Measurements from ENCODE around the gene TCERG1.

Gene TCERG1

DNA sequence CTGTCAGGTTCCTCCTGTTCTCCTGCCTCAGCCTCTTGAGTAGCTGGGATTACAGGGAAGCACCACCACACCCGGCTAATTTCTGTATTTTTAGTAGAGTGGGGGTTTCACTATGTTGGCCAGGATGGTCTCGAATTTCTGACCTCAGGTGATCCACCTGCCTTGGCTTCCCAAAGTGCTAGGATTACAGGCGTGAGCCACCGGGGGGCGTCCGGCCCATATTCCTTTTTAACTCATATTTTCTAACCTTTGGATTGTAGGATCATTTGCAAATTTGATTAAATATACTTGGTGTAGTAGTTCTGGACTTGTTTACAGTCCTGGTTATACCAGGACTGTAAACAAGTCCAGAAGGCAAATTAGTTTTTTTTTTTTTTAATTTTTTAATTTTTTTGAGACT lies 4.3 kb downstream of the TCERG1 start:
- in situ Hi-C loops (cut with MboI; ENCODE audit: low sequenced_read_pairs), result no loop called here

DNA sequence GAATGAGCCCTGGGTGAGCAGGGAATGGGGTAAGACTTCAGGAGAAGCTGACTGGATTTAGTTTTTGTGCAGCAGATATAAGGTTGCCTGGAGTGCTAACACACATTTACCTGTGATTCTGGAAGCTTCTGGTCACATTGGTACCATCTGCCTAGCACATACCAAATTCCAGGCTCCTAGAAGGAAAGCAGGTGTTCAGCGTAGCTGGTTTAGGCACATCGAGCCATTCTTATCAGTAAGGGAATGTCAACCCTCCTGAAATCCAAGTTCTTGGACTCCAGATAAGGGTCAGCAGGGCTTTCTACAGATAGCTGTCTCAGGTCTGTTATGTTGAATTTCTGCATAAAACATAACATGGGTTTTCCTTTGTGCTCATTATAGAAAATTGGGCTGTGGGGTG lies 10.3 kb downstream of the TCERG1 start:
- in situ Hi-C loops (cut with MboI; ENCODE audit: low sequenced_read_pairs), result no loop called here

DNA sequence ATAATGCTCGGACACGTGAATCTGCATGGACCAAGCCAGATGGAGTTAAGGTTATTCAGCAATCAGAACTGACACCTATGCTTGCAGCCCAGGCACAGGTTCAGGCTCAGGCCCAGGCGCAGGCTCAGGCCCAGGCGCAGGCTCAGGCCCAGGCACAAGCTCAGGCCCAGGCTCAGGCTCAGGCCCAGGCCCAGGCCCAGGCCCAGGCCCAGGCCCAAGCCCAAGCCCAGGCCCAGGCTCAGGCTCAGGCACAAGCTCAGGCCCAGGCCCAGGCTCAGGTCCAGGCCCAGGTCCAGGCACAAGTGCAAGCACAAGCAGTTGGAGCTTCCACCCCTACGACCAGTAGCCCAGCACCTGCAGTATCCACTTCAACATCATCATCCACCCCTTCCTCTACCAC lies 11.8 kb downstream of the TCERG1 start:
- in situ Hi-C loops (cut with MboI; ENCODE audit: low sequenced_read_pairs), result no loop called here

- in situ Hi-C loops (cut with MboI; ENCODE audit: low sequenced_read_pairs), result no loop called here
These were observed 14.2 kb downstream of the TCERG1 start for GRCh38 chr5:146461319-146461718.

DNA sequence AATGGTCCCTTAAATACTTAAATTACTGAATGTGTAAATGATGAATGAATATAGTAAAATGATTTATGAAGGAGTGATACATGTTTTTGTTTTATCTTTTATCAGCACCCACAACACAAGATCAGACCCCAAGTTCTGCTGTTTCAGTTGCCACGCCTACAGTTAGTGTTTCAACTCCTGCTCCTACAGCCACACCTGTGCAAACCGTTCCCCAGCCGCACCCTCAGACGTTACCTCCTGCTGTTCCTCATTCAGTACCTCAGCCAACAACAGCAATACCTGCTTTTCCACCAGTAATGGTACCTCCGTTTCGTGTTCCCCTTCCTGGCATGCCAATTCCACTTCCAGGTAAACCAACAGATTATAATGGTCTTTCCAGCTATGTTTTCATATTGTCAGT lies 16.3 kb downstream of the TCERG1 start:
- in situ Hi-C loops (cut with MboI; ENCODE audit: low sequenced_read_pairs), result no loop called here

- in situ Hi-C loops (cut with MboI; ENCODE audit: low sequenced_read_pairs), result no loop called here
These were observed 19.6 kb downstream of the TCERG1 start for GRCh38 chr5:146466521-146467349.

GRCh38 chr5:146467760-146468159 lies 20.6 kb downstream of the TCERG1 start:
- in situ Hi-C loops (cut with MboI; ENCODE audit: low sequenced_read_pairs), result no loop called here

DNA sequence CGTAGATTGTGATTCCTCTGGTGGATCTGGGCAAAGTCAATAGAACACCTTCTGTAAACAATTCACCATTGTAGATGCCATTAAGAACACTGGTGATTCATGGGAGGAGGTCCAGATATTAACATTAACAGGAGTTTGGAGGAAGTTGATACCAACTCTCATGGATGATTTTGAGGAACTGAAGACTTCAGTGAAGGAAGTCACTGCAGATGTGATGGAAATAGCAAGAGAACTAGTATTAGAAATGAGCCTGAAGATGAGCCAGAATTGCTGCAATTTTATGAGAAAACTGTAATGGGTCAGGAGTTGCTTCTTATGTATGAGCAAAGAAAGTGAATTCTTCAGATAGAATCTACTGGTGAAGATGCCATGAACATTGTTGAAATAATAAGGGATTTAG lies 26.9 kb downstream of the TCERG1 start:
- in situ Hi-C loops (cut with MboI; ENCODE audit: low sequenced_read_pairs), result no loop called here

- in situ Hi-C loops (cut with MboI; ENCODE audit: low sequenced_read_pairs), result no loop called here
These were observed 28.2 kb downstream of the TCERG1 start for GRCh38 chr5:146475190-146475780.

DNA sequence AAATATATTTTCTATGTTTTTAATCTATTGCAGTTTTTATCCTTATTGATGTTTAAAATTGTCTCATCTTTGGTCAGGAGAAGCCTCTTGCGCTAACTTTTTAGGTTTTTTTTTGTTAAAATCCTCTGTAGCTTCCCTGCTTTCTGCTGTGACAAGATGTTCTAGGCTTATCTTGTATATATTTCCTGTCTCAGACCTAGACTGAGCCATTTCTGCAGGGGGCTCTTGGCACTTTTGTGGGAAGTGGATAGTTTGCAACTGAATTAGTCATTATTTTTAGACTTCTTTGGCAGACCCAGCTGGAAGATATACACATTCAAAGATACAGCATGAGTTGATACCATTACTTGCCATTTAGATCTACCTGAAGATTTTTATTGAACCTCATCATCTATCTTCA lies 28.8 kb downstream of the TCERG1 start:
- in situ Hi-C loops (cut with MboI; ENCODE audit: low sequenced_read_pairs), result no loop called here

DNA sequence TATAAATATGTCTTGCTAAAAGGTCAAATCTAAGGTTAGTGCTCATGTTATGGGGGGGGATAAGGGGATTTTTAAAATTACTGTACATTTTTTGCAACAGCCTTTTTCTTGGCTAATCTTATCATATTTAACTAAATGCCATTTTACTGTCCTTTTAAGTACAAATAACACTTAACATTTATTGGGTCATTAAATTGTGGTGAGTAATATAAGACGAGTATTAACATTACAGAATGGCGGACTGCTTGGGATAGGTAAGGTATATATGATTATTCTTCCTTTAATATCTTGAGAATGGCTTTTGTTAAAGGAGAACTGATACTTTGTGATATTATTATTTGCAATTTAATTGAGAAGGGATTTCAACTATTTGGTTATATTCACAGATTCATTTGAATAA lies 35.6 kb downstream of the TCERG1 start:
- in situ Hi-C loops (cut with MboI; ENCODE audit: low sequenced_read_pairs), result no loop called here

GRCh38 chr5:146484714-146485391 lies 37.7 kb downstream of the TCERG1 start:
- in situ Hi-C loops (cut with MboI; ENCODE audit: low sequenced_read_pairs), result no loop called here

DNA sequence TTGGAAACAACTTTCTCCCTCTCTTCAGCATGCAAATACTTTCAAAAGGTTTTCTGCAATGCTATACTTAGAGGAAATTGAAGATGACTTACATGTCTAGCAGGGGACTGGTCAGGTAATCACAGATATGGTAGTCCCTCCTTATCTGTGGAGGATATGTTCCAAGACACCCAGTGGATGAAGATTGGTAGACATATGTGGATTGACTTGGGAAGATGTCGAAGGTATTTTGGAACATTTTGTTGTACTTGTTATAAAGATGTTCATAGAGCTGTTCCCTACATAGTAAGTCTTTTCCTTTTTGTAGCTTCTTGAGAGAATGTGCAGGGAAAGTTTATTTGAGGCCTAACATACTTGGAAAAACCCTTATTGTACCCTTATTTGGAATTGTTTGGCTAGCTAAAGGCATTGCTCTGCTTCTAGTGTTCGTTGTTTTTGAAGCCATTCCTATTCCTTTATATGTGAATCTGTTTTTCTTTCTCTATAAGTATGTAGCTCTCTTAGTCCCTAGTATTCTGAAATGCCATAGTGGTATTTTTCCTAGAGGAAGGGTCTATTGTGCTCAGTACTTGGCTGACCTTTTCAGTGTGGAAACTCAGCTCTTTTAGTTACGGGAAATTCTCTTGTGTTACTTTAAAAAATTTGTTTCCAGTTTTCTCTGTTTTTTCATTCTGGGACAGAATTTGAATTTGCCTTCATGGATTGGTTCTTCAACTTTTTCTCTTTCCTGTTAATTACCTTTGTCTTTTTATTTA lies 43.1 kb downstream of the TCERG1 start:
- in situ Hi-C loops (cut with MboI; ENCODE audit: low sequenced_read_pairs), result no loop called here

- in situ Hi-C loops (cut with MboI; ENCODE audit: low sequenced_read_pairs), result no loop called here
These were observed 47.5 kb downstream of the TCERG1 start for GRCh38 chr5:146494656-146495055.

GRCh38 chr5:146499680-146500079 lies 52.5 kb downstream of the TCERG1 start:
- in situ Hi-C loops (cut with MboI; ENCODE audit: low sequenced_read_pairs), result no loop called here

- in situ Hi-C loops (cut with MboI; ENCODE audit: low sequenced_read_pairs), result no loop called here
These were observed 60.3 kb downstream of the TCERG1 start for GRCh38 chr5:146507428-146507827.

GRCh38 chr5:146510559-146511125 lies 63.5 kb downstream of the TCERG1 start:
- in situ Hi-C loops (cut with MboI; ENCODE audit: low sequenced_read_pairs), result no loop called here

DNA sequence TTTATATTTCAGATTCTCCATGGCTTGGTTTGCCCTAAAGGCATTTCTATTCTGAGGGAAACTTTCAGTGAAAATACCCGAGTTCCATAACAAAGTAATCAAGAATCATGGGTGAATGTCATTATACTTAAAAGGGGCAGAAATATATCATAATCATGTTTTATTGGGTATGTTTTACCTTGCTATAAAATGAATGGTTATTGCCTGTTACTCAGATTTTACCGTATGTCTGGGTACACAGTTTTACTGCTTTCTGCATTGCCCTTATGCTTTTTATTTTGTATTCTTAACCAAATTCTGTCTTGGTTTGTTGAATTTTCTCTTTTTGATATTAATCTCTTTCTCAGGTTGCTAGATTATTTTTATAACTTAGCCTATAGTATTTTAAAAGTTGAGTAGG lies 66.3 kb downstream of the TCERG1 start:
- in situ Hi-C loops (cut with MboI; ENCODE audit: low sequenced_read_pairs), result no loop called here

DNA sequence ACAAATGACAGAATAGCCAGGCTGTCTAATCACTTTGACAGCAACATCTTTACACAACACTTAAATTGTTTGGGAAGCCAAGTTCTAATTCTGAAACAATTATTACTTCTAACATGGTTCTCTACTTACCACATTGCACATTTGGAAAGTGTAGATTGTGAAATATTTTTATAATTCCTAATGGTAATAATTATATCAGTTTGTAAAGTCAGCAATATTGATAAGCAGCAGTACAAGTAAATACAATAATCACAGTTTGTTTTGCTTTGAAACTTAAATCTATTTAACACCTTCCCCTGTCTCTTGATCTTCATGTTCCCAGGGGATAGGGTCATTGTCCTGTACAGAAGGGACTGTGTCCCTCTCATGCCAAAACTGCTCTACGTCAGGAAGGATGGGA lies 67.4 kb downstream of the TCERG1 start:
- in situ Hi-C loops (cut with MboI; ENCODE audit: low sequenced_read_pairs), result no loop called here

DNA sequence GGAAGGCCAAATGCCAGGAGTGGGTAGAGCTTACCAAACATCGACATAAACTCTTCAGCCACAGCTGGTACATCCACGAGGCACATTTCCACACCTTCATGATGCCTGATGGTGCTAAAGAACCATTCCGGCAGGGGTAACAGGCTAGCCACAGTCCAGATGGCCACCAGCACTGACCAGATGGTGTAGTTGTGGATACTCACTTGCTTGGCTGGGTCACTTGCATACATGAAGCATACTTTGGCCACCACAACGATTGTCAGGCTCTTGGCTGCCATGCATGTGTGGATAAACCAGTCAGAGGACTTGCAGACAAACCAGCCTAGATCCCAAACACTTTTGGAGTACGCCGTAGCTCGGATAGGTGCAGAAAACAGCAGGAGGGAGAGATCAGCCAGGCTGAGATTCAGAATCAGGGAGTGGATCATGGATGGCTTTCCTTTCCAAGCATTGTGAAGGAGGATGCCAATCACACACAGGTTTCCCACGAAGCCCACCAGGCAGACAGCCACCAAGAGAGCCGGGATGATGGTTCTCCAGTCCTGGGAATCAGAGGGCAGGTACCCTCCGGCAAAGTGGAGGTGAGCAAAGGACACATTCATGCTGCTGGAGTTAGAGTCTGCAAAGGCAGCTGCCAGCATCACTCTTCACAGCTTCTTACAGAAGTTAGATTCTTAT lies 68.5 kb downstream of the TCERG1 start:
- in situ Hi-C loops (cut with MboI; ENCODE audit: low sequenced_read_pairs), result no loop called here

DNA sequence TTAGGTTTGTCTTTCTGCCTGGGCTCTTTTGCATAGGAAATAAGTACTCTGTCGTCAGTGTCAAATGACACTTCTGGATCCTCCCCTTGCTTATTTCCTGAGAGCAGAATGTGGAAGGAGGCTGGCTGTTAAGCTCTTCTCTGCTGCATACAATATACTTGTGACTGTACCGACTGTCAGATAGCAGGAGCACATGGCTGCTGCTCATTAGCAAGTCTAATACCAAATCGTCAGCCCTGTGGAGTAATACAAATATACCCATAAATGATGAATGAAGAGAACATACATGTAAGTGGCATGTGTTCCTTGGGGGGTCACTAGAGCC lies 69.0 kb downstream of the TCERG1 start, which contains the start of gene GPR151:
Gene GPR151 (minus strand): TSS at position 40 of the 325 bp plus-strand sequence. CDS start 77 bp downstream, outside the sequence.
- in situ Hi-C loops (cut with MboI; ENCODE audit: low sequenced_read_pairs), result no loop called here
